ENCODE measurements around the gene STK32C. TPM values are rescaled to one million over a fixed set of nuclear protein-coding genes. Genes with fewer than 3 reads are reported as not detected.

The STK32C gene
- total RNA-seq, 4 donors from 2014 or later = 3.3 to 5.7 (median 3.5) TPM

DNA sequence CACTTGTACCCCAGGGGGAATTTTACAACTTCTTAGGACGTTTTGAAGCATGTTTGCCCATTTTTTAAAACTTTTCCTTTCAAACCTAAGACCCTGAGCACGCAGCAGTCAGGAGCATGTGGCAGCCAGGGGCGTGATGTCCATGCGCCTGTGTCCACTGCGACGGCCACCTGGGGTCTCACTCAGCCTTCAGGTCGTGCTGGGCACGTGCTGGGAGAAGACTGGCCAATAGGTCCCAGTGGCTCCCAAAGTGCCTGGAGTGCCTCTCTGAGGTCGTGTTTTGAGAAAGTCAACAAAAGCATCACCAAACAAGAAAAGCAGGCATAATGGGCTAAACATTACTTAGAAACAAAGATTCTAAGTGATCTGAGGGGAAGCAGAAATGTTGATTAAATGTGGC is 39.1 kb upstream of the STK32C start:
- Histone ChIP-seq H3K27me3 (no peaks in the 10 kb centered on the region), H3K36me3 (peaks cover 9 to 15% of the 10 kb centered on the region in 2 donors), H3K4me3 (replicated peaks in 1 of 3) (no peak overlapping the region), H3K27ac (no peak overlapping the region), H3K9me3 (no peaks in the 10 kb centered on the region), H3K4me1 (no peaks in the 10 kb centered on the region)
- no peak for TF ChIP-seq POLR2A (IDR thresholded peaks at IDR 0.05)
- TF ChIP-seq, protein P1, sequence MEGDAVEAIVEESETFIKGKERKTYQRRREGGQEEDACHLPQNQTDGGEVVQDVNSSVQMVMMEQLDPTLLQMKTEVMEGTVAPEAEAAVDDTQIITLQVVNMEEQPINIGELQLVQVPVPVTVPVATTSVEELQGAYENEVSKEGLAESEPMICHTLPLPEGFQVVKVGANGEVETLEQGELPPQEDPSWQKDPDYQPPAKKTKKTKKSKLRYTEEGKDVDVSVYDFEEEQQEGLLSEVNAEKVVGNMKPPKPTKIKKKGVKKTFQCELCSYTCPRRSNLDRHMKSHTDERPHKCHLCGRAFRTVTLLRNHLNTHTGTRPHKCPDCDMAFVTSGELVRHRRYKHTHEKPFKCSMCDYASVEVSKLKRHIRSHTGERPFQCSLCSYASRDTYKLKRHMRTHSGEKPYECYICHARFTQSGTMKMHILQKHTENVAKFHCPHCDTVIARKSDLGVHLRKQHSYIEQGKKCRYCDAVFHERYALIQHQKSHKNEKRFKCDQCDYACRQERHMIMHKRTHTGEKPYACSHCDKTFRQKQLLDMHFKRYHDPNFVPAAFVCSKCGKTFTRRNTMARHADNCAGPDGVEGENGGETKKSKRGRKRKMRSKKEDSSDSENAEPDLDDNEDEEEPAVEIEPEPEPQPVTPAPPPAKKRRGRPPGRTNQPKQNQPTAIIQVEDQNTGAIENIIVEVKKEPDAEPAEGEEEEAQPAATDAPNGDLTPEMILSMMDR (IDR thresholded peaks at IDR 0.05) = no peak
- intact Hi-C loops (cut with DNase I) = no loop called here
- DNase-seq = no peak
- 93% methylated on average over 9 of the region's 9 CpGs for WGBS, 2 donors

DNA sequence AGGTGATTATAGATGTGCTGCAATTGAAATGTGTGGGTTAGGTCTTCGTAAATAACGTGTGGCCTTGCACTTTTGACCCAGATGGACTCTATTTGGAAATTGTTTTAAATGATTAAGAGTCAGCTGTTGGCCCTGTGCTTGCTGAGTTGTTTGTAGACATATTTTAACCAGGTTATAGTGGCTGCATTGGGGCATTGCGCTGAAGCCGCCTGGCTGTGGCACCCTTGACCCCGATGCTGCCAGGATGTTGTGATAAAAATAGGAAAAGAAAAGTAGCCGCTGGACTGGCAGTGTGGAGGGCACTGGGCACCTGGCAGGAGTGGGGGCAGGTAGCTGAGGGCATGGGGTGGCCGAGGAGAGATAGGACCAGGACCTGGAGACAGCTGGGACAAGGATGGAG is 37.6 kb upstream of the STK32C start:
- WGBS, 2 donors = 93% methylated on average over 7 of the region's 7 CpGs
- Histone ChIP-seq H3K27ac (no peak overlapping the region), H3K4me3 (replicated peaks in 1 of 3) (no peak overlapping the region), H3K9me3 (no peaks in the 10 kb centered on the region), H3K27me3 (no peaks in the 10 kb centered on the region), H3K36me3 (peaks cover 9 to 15% of the 10 kb centered on the region in 2 donors), H3K4me1 (no peaks in the 10 kb centered on the region)
- TF ChIP-seq, protein P1 (IDR thresholded peaks at IDR 0.05) = no peak
- TF ChIP-seq POLR2A (IDR thresholded peaks at IDR 0.05) = no peak
- intact Hi-C loops (cut with DNase I) = no loop called here
- no peak for DNase-seq

DNA sequence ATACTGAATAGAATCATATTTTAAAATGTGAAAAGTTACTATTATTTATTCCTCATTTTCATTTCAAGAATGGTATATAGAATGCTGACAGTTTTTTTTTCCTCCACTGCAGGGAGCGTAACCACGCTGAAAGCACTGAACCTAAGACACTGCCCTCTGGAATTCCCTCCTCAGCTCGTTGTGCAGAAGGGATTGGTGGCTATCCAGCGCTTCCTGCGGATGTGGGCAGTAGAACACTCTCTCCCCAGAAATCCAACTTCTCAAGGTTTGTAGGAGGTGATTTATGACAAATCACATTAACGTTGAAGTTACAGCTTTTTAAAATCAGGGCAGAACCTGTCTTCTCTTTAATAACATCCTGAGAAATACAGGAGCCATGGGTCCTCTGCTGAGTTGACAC is 36.6 kb upstream of the STK32C start:
- H3K27me3 ChIP-seq = no peaks in the 10 kb centered on the region
- H3K4me3 ChIP-seq (replicated peaks in 1 of 3) = no peak overlapping the region
- H3K27ac ChIP-seq = no peak overlapping the region
- H3K9me3 ChIP-seq = no peaks in the 10 kb centered on the region
- WGBS, 2 donors = 87 to 89% methylated on average over 6 of the region's 6 CpGs
- no peak for DNase-seq
- H3K36me3 ChIP-seq = peaks cover 9 to 15% of the 10 kb centered on the region in 2 donors
- intact Hi-C loops (cut with DNase I) = no loop called here
- TF ChIP-seq, protein P1 (IDR thresholded peaks at IDR 0.05) = no peak
- TF ChIP-seq POLR2A (IDR thresholded peaks at IDR 0.05) = no peak
- no peaks in the 10 kb centered on the region for H3K4me1 ChIP-seq

DNA sequence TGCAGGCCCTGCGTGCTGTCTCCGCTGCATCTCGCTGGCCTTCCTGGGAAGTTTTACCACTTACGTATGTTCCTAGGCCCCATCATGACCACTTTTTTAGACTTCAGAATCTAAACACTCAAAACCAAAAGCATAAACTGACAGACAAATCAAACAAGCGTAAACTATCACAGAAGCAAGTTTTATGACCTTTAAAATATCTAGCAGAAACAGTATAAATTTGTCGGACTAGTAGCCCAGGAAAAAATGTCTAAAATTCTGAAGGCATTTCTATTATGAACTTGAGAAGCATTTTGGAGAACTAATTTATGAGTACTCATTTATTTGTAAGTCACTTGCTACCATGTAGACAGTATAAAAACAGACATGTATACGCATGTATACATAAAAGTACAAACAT is 34.8 kb upstream of the STK32C start:
- no peak for TF ChIP-seq POLR2A (IDR thresholded peaks at IDR 0.05)
- TF ChIP-seq, protein P1 (IDR thresholded peaks at IDR 0.05) = no peak
- no peaks in the 10 kb centered on the region for H3K4me1 ChIP-seq
- intact Hi-C loops (cut with DNase I) = no loop called here
- no peak overlapping the region for H3K4me3 ChIP-seq (replicated peaks in 1 of 3)
- WGBS, 2 donors = 88 to 99% methylated on average over 7 of the region's 7 CpGs
- H3K27ac ChIP-seq = no peak overlapping the region
- H3K9me3 ChIP-seq = no peaks in the 10 kb centered on the region
- H3K27me3 ChIP-seq = no peaks in the 10 kb centered on the region
- peaks cover 8 to 9% of the 10 kb centered on the region in 2 donors for H3K36me3 ChIP-seq
- no peak for DNase-seq

DNA sequence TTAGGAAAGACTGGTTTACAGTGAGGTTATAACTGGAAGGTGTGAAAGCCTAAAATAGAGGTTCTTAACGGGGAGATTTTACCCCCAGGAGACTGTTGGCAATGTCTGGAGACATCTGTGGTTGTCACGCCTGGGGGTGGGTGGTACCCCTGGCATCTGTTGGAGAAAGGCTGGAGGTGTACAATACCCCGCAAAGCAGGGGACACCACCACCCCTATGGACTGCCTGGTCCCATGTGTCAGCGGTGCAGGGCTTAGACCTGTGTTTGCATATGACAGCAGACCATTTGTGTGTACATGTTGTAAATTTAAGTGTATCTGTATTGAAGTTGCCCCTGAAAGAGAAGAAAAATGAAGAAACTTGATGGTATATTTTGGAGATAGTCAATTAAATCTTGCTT is 34.0 kb upstream of the STK32C start:
- TF ChIP-seq, protein P1 (IDR thresholded peaks at IDR 0.05) = no peak
- TF ChIP-seq POLR2A (IDR thresholded peaks at IDR 0.05) = no peak
- no peak for DNase-seq
- no peaks in the 10 kb centered on the region for H3K27me3 ChIP-seq
- peaks cover 8 to 9% of the 10 kb centered on the region in 2 donors for H3K36me3 ChIP-seq
- H3K9me3 ChIP-seq = no peaks in the 10 kb centered on the region
- no peak overlapping the region for H3K4me3 ChIP-seq (replicated peaks in 1 of 3)
- intact Hi-C loops (cut with DNase I) = no loop called here
- no peak overlapping the region for H3K27ac ChIP-seq
- no peaks in the 10 kb centered on the region for H3K4me1 ChIP-seq
- WGBS, 2 donors = 93 to 96% methylated on average over 4 of the region's 4 CpGs
